Stomach (tissue), 9 donors: ENCODE measurements around the gene MARCHF10. TPM values are rescaled to one million over a fixed set of nuclear protein-coding genes. Genes with fewer than 3 reads are reported as not detected.
A peak's percentile ranks its signal among the peaks of the same experiment; 100 is the strongest.

ENCODE experiments used
- DNase-seq, 2 donors: peaks; one replicate each; pipeline versions ENCODE4 v3.0.0 to v3.0.0-alpha.2; 2013 to 2019
- H3K27ac ChIP-seq, 5 donors: fragments of 200-600 bp in 4 of 5; sonication (generic) in 4 of 5; one replicate each; pipeline ENCODE4 v1.5.1; 2013 to 2019; ENCODE audit warnings: mild to moderate bottlenecking in 1 of 5, moderate library complexity in 1 of 5
- H3K27me3 ChIP-seq, 3 donors: fragments of 200-600 bp; sonication (generic); one replicate each; pipeline ENCODE4 v1.5.1; 2017 to 2019; ENCODE audit warnings: mixed run types in 1 of 3
- H3K36me3 ChIP-seq, 4 donors: fragments of 200-600 bp; sonication (generic); 1 replicate in 3 of 4; 2 replicates in 1 of 4; pipeline ENCODE4 v1.5.1; 2016 to 2019
- H3K4me1 ChIP-seq, 4 donors: fragments of 200-600 bp; sonication (generic); one replicate each; pipeline ENCODE4 v1.5.1; 2016 to 2019
- H3K4me3 ChIP-seq, 4 donors: fragments of 200-600 bp; sonication (generic) in 3 of 4; one replicate each; pipeline ENCODE4 v1.5.1; 2016 to 2019; ENCODE audit warnings: mild to moderate bottlenecking in 1 of 4
- H3K9me3 ChIP-seq, 4 donors: fragments of 200-600 bp; sonication (generic); one replicate each; pipeline ENCODE4 v1.5.1; 2016 to 2019
- CTCF ChIP-seq, 7 experiments: fragments of 450-650 bp in 4 of 7; fragments of 200-600 bp in 3 of 7; sonication (generic) in 3 of 7; IDR thresholded peaks; one replicate each; pipeline ENCODE4 v1.5.1; 2016 to 2019; ENCODE audit warnings: antibody characterized with exemption in 7 of 7, control low read depth in 2 of 7, mild to moderate bottlenecking in 1 of 7
- EP300 ChIP-seq: sonication (generic); formaldehyde crosslinking; IDR thresholded peaks from one replicate; pipeline ENCODE4 v1.6.1; 2017; ENCODE audit warnings: antibody characterized with exemption
- POLR2A ChIP-seq, 4 donors: fragments of 450-650 bp; IDR thresholded peaks; one replicate each; pipeline ENCODE4 v1.6.1; 2016; ENCODE audit warnings: antibody characterized with exemption in 4 of 4, control low read depth in 2 of 4, mild to moderate bottlenecking in 1 of 4, moderate library complexity in 1 of 4
- POLR2AphosphoS5 ChIP-seq, 3 donors: sonication (generic); formaldehyde crosslinking; IDR thresholded peaks; one replicate each; pipeline ENCODE4 v1.6.1; 2016; ENCODE audit warnings: antibody characterized with exemption in 3 of 3
- WGBS, 5 donors: extraction: QIAGEN DNeasy Blood & Tissue Kit in 3 of 5; methylation state at CpG; one replicate each; pipeline versions ENCODE4 v1.1.5 to v1.1.7; 2013 to 2018; 5-methylcytosine and 5-hydroxymethylcytosine counted together
- intact Hi-C: fragments of 100-400 bp; cut with DNase I; formaldehyde crosslinking; loops from one replicate; pipeline ENCODE4 v1.15.1; 2023; ENCODE audit warnings: low total_unique reads
- polyA plus RNA-seq, 3 donors: library from polyadenylated mRNA; stranded (reverse); fragments of 200-250 nt; gene quantifications; one replicate each; pipeline ENCODE4 v1.2.3, GENCODE V29; 2013
- total RNA-seq, 5 donors: library from RNA; depleted of rRNA; stranded (reverse); fragments of >200 nt; gene quantifications; one replicate each; pipeline versions ENCODE4 v1.1.0 to v1.2.3, GENCODE V29; 2014 to 2016
- donor health status: healthy with polysubstance abuse.
- donor health status: Bipolar disorder and iron deficiency.
- donor health status: healthy.

Gene MARCHF10
- total and polyA plus RNA-seq, 8 donors = 0.31 to 0.89 TPM; not detected in 6

DNA sequence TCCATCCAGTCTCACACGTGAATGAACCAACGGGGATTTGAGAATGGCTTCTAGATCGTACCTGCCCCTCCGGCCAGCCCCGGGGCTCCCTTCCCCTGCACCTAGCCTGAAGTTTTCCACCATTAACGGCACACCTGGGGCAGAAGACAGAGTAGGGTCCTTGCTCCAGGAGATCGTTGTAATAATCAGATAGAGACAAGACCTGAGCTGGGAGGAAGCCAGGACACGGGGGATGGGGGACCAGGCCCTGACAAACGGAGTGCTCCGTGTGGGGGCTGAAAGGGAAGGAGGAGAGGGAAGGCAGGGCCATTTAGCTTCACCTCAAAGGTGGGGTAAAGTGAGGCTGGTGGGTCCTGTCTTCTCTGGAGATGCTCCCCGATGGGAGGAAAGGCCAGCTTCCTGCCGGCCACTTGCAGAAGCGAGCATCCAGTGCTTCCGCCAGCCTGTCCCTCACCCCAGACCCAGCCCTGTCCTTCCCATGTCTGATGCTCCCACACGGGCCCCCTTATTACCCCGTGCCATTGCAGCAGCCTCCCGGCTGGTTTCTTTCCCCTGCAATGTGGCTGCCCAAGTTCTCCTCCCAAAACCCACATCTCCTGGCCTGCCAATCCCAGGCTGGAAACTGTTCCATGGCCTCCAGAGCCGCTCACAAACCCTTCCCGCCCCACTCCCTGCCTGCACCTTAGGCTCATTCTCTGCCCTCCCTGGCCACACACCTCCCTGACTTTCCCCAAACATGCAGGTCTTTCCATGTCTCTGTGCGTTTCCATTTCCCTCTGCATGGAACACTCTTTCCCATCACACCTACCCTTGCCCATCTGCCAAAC, 101.3 kb downstream of the MARCHF10 start:
- Histone ChIP-seq H3K9me3 (peaks cover 5 to 13% (median 8%) of the 10 kb centered on the region in 4 donors), H3K36me3 (no peaks in the 10 kb centered on the region), H3K27me3 (peaks cover 0 to 8% (median 0%) of the 10 kb centered on the region in 3 donors), H3K27ac (no peak overlapping the region), H3K4me3 (no peak overlapping the region), H3K4me1 (peaks cover 16 to 34% (median 28%) of the 10 kb centered on the region in 4 donors)
- no peak for TF ChIP-seq EP300
- no peak for TF ChIP-seq CTCF (IDR thresholded peaks at IDR 0.05)
- TF ChIP-seq POLR2AphosphoS5 (IDR thresholded peaks at IDR 0.05) = no peak
- TF ChIP-seq POLR2A (IDR thresholded peaks at IDR 0.05) = no peak
- DNase-seq = no peak
- 89 to 92% (median 91%) methylated on average over 20 of the region's 20 CpGs for WGBS, 5 donors
- intact Hi-C loops = loop anchor here (10.0 kb wide), 1 partner anchor 718 kb away; no protein-coding TSS in a partner anchor

GRCh38 chr17:62705778-62706597, 102.1 kb downstream of the MARCHF10 start:
- TF ChIP-seq POLR2A (IDR thresholded peaks at IDR 0.05) = no peak
- Histone ChIP-seq H3K9me3 (peaks cover 5 to 13% (median 8%) of the 10 kb centered on the region in 4 donors), H3K4me1 (peaks cover 16 to 34% (median 28%) of the 10 kb centered on the region in 4 donors), H3K27me3 (peaks cover 0 to 8% (median 0%) of the 10 kb centered on the region in 3 donors), H3K27ac (peak overlapping the region in 4 of 5 donors; percentile 78 to 88 (median 82)), H3K36me3 (no peaks in the 10 kb centered on the region), H3K4me3 (peak overlapping the region in 2 of 4 donors; percentile 67 to 72)
- WGBS, 5 donors = 34 to 54% (median 38%) methylated on average over 14 of the region's 14 CpGs
- peak in 1 of 2 donors; percentile 63 for DNase-seq
- intact Hi-C loops = loop anchor here (10.0 kb wide), 1 partner anchor 719 kb away; no protein-coding TSS in a partner anchor

GRCh38 chr17:62705156-62705777, 102.8 kb downstream of the MARCHF10 start:
- DNase-seq = peak; percentile 34 to 61
- 26 to 44% (median 28%) methylated on average over 11 of the region's 11 CpGs for WGBS, 5 donors
- Histone ChIP-seq H3K4me3 (peak overlapping the region in 3 of 4 donors; percentile 67 to 72 (median 71)), H3K27ac (peak overlapping the region; percentile 14 to 88 (median 81)), H3K9me3 (peaks cover 5 to 13% (median 8%) of the 10 kb centered on the region in 4 donors), H3K27me3 (peaks cover 0 to 8% (median 0%) of the 10 kb centered on the region in 3 donors), H3K4me1 (peaks cover 16 to 34% (median 28%) of the 10 kb centered on the region in 4 donors), H3K36me3 (no peaks in the 10 kb centered on the region)
- intact Hi-C loops = loop anchor here (10.0 kb wide), 1 partner anchor 720 kb away; no protein-coding TSS in a partner anchor
- TF ChIP-seq CTCF (IDR thresholded peaks at IDR 0.05) = no peak
- peak in 2 of 3 donors; percentile 47 to 64 for TF ChIP-seq POLR2AphosphoS5 (IDR thresholded peaks at IDR 0.05)
- TF ChIP-seq POLR2A (IDR thresholded peaks at IDR 0.05) = no peak
- TF ChIP-seq EP300 = no peak

DNA sequence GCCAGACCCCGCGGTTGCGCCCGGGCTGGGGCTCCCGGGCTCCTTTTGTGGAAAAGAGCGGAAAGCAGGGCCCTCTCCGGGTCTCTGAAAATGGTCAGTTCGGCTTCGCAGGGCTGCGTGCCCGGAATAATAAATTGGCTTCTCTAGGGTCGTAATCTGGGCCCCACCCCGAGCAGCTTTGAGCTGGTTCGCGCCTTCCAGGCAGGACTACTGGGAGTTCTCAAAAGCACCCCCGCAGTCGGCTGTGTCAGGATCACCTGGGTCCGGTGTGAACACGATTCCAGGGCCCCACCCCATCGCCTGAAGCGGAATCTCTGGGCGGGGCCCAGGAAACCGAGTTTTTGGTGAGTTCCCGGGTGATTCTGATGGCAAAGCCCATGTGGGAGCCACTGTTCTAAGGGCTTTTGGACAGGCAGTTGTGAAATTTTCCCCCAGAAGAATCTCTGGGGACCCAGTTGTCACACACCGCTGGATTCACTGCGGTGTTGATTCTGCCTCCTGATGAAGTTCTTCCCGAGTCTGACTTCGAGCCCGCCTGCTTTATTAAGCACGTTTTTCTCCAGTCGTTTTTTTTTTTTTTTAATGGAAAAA, 103.6 kb downstream of the MARCHF10 start:
- H3K9me3 ChIP-seq = peaks cover 5 to 13% (median 8%) of the 10 kb centered on the region in 4 donors
- 3 to 16% (median 4%) methylated on average over 15 to 31 of the region's 31 CpGs for WGBS, 5 donors
- DNase-seq = peak; percentile 34 to 77
- peaks cover 16 to 34% (median 28%) of the 10 kb centered on the region in 4 donors for H3K4me1 ChIP-seq
- peak overlapping the region; percentile 65 to 72 (median 69) for H3K4me3 ChIP-seq
- TF ChIP-seq POLR2A (IDR thresholded peaks at IDR 0.05) (no peak), POLR2AphosphoS5 (IDR thresholded peaks at IDR 0.05) (no peak), CTCF (IDR thresholded peaks at IDR 0.05) (no peak), EP300 (no peak)
- peaks cover 0 to 8% (median 0%) of the 10 kb centered on the region in 3 donors for H3K27me3 ChIP-seq
- intact Hi-C loops = loop anchor here (5.0 to 10.0 kb wide), 2 partner anchors 263 to 720 kb away; partner anchors contain the start of gene TANC2
- no peaks in the 10 kb centered on the region for H3K36me3 ChIP-seq
- H3K27ac ChIP-seq = peak overlapping the region; percentile 59 to 88 (median 81)
